Measurements from ENCODE around the gene CA10.

Gene CA10

GRCh38 chr17:51802544-51802943, 356.0 kb downstream of the CA10 start:
- intact Hi-C loops (cut with DNase I): no loop called here
- DNase-seq: no peak

DNA sequence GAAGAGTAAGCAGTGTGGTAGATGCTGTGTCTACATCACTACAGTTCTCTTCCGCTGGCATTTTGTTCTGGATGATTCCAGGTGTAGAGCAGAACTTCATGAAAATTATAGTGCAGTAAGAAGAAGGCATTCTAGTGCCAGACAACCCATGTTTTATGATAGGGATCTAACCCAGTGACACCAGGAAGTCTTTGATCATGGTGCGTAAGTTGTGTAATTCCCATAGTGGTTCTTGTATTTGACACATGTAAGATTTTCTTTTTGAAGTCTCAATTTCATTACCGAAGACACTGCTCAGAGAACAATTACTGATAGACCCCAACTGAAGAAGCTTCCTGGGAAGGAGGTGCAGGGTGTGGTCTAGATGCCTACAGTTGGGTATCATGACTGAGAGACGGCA, 356.9 kb downstream of the CA10 start:
- DNase-seq: no peak
- intact Hi-C loops (cut with DNase I): no loop called here

DNA sequence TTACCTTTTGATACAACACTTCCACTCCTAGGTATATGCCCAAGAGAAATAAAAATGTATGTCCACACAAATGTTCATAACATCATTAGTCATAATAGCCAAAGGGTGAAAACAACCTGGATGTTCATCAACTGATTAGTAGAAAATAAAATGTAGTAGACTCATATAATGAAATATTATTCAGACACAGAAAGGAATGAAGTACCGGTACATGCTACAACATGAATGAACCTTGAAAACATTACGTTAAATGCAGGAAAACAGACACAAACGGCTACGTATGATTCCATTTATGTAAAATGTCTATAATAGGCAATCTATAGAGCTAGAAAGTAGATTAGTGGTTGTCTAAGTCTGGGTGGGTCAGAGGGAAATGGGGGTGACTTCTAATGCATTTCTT, 358.5 kb downstream of the CA10 start:
- intact Hi-C loops (cut with DNase I): no loop called here
- DNase-seq: no peak

- intact Hi-C loops (cut with DNase I): no loop called here
- no peak for DNase-seq
These were observed 359.3 kb downstream of the CA10 start for GRCh38 chr17:51799240-51799639.

DNA sequence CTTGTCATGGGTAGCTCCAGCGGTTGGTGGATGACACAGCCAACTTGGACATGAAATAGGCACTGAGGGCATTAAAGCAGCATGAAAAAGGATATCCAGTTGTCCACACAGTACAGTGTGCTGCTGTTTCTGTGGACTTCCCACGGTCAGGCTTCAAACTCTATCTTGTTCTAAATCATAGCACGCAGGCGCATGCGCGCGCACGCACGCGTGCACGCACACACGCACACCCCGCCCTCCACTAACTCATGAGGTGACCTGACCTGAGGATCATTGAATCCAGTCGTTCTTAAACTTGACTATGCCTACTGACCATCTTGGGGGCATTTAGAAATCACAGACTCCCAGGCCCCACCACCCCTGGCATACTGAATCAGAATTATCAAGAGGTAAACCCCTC, 361.4 kb downstream of the CA10 start:
- no peak for DNase-seq
- intact Hi-C loops (cut with DNase I): no loop called here

- intact Hi-C loops (cut with DNase I): no loop called here
- no peak for DNase-seq
These were observed 362.5 kb downstream of the CA10 start for GRCh38 chr17:51796026-51796425.

DNA sequence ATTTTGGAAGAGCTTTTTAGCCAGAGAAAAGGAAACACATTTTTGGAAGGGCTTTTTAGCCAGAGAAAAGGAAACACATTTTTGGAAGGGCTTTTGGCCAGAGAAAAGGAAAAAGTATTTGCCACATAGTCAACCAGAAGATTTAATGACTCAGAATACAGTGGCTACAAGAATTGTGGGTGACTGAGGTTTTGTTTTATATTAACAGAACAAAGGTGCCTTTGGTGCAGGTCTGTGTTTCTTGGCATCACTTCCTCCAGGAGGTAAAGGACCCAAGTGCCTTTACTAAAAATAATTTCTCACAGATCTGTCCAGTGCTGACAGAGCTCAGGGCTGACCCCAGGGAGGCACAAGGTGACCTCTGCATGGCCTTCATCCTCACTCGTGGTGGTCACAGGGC, 363.1 kb downstream of the CA10 start:
- no peak for DNase-seq
- intact Hi-C loops (cut with DNase I): no loop called here

DNA sequence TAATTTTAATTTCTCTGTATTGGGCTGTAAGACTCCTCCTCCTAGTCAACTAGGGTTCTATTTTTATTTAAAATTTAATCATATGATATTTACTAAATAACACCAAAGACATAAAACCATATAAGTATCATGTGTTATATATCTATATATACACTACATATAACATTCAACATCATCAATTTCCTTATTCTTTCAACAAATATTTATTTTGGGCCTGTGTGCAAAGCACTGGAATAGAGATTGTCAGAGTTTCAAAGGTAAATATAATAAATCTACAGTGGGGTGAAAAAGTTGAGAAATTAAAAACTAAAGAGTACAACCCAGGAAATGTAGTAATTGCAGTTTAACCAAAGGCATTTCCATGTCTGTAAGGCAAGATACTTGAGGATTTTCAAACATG, 364.0 kb downstream of the CA10 start:
- no peak for DNase-seq
- intact Hi-C loops (cut with DNase I): no loop called here

DNA sequence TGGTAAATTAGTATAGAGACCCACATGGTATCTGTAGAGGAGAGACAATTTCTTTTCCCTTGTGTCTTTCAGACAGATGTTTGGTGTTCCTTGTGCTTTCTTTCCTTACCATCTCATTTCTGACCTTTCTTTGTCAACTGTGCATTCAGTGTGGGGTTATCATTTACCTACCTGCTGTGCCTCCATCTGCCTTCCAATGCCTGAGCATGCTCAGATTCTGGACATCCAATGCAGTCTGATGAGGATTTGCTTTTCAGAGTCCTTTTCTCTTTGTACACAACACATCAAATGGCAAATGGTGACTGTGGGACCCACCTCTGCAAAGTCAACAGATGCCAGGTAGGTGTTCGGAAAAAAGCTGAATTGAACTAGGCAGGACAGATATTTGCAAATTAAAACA, 364.8 kb downstream of the CA10 start:
- no peak for DNase-seq
- intact Hi-C loops (cut with DNase I): no loop called here

- intact Hi-C loops (cut with DNase I): no loop called here
- no peak for DNase-seq
These were observed 379.7 kb downstream of the CA10 start for GRCh38 chr17:51778842-51779241.

- no peak for DNase-seq
- intact Hi-C loops (cut with DNase I): no loop called here
These were observed 388.3 kb downstream of the CA10 start for GRCh38 chr17:51770027-51770759.

- DNase-seq: no peak
- intact Hi-C loops (cut with DNase I): loop anchor here (10.0 kb wide), 1 partner anchor 336 kb away; no protein-coding TSS in a partner anchor
These were observed 389.3 kb downstream of the CA10 start for GRCh38 chr17:51769231-51769630.

GRCh38 chr17:51768706-51769105, 389.8 kb downstream of the CA10 start:
- intact Hi-C loops (cut with DNase I): loop anchor here (10.0 kb wide), 1 partner anchor 336 kb away; no protein-coding TSS in a partner anchor

DNA sequence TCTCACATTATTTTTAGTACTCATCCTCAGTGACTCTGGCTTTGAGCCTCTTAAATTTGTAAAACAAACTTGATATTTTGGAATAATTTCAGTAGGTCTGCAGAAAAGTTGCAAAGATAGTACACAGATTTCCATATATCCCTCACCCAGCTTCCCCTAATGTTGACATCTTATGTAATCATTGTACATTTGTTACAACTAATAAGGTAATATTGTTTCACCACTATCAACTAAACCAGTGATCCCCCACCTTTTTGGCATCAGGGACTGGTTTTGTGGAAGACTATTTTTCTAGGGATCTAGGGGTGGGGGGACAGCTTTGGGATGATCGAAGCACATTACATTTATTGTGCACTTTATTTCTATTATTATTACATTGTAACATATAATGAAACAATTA, 391.2 kb downstream of the CA10 start:
- DNase-seq: no peak
- intact Hi-C loops (cut with DNase I): loop anchor here (10.0 kb wide), 1 partner anchor 338 kb away; no protein-coding TSS in a partner anchor

More at GRCh38 chr17:51768706-51769105, 389.8 kb downstream of the CA10 start:
- no peak for DNase-seq

GRCh38 chr17:51765282-51766135, 393.0 kb downstream of the CA10 start:
- no peak for DNase-seq
- intact Hi-C loops (cut with DNase I): loop anchor here (10.0 kb wide), 1 partner anchor 339 kb away; no protein-coding TSS in a partner anchor

DNA sequence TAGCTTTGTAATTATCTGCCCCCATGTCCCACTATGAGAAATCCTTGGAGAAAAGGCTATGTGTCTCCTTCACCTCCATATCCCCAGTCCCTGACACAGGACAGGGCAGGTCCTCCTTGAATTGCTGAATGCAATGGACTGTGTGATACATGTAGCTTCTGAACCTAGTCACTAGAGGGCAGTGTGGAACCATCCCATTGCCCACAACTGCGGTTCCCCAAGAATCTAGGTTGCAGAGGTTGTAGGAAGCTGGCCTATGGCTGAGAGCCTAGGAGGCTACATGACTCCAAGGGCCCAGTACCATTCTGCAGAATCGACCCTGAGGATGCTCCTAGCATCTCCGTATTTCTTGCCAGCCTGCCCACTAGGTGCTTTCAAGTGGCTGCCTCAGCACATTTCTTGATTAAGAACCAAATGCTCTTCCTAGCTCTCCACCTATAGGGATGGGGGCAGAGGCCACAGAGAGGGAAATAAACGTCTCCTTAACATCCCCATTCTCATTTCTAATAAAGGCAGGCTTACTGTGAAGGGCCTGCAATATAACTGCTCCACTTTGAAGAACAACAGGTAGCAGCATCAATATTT, 394.0 kb downstream of the CA10 start:
- DNase-seq: peak; percentile 11 to 83 (median 54)
- intact Hi-C loops (cut with DNase I): loop anchor here (10.0 kb wide), 1 partner anchor 340 kb away; no protein-coding TSS in a partner anchor

- no peak for DNase-seq
- intact Hi-C loops (cut with DNase I): loop anchor here (10.0 kb wide), 1 partner anchor 342 kb away; no protein-coding TSS in a partner anchor
These were observed 395.5 kb downstream of the CA10 start for GRCh38 chr17:51763058-51763457.

DNA sequence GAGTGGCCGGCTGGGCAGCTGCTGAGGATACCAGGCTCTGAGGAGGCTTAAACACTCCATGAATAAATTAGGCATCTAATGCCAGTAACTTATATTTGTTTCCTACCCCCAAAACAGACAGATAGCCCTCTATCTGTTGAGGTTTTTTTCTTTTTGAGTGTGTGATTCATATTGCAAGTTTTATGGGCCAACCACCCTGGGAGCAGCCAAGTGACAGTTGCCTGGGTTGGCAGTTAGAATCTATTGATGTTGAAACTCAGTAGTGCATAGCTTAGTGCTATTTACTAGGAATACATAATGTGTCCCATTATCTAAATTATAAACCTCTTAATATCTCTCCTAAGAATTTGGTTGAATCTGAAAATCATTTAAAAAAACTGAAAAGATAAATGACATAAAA, 397.4 kb downstream of the CA10 start:
- no peak for DNase-seq
- intact Hi-C loops (cut with DNase I): loop anchor here (10.0 kb wide), 1 partner anchor 344 kb away; no protein-coding TSS in a partner anchor

DNA sequence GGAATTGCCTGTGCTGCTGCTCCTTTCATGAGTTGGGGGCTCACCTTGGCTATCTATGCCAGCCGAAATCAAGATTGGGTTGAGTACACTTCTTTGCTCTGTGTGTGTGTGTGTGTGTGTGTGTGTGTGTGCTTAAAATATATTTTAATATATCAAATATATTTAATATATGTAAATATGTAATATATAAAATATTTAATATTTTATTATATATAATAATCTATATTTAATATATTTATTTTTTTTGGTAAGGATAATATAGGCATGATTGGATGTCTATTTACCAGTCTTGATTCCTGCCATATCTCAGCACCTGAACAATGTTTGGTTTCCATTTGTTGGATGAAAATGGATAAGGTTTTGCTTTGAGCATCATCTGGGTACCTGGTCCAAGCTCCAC, 399.3 kb downstream of the CA10 start:
- no peak for DNase-seq
- intact Hi-C loops (cut with DNase I): no loop called here

DNA sequence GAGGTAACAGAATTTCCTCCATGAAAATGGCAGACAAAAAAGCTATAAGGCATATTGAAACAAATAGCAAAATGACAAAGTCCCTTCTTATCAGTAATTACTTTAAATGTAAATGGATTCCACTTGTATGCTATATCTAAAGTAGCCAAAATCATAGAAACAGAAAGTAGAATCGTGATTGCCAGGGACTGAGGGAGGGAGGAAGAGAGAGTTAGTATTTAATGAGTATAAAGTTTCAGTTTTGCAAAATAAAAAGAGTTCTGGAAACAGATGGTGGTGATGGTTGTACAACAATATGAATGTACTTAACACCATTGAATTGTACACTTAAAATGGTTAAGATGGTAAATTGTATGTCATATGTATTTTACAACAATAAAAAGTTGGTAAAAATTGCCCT, 407.4 kb downstream of the CA10 start:
- DNase-seq: no peak
- intact Hi-C loops (cut with DNase I): no loop called here
